Panc1 (cell line): ENCODE results near the gene ZNF550. TPM values are rescaled to one million over a fixed set of nuclear protein-coding genes. Genes with fewer than 3 reads are reported as not detected.
A peak's percentile ranks its signal among the peaks of the same experiment; 100 is the strongest.
"Not testable (repeated sequence)": the region's sequence is repeated elsewhere in the genome, so short reads cannot be mapped to it uniquely, and the experiment has no call there.

Source experiments
- ATAC-seq: fragments of 200-7000 bp; cut with Tn5 transposase; 2 replicates; pipeline ENCODE4 v1.9.1; 2020; ENCODE audit warnings: mild to moderate bottlenecking, moderate library complexity
- BruUV-seq: library from RNA; stranded (reverse); fragments of 400-500 nt; replicated peaks from 2 replicates; lab custom pipeline; 2021; lab: Mats Ljungman, UMichigan
- CTCF ChIA-PET: fragments of 300-600 bp; sonication (Branson Sonifier 250); formaldehyde crosslinking; loops from one replicate; lab custom pipeline; 2022; ENCODE audit warnings: antibody characterized with exemption; lab: Charles Lee
- POLR2A ChIA-PET: fragments of 300-600 bp; sonication (Branson Sonifier 250); formaldehyde crosslinking; loops from one replicate; lab custom pipeline; 2022; ENCODE audit warnings: antibody characterized with exemption; lab: Charles Lee
- DNase-seq: peaks from one replicate; pipeline ENCODE4 v3.0.0-alpha.2; 2010; ENCODE audit warnings: low read depth, low spot score
- H3K27ac ChIP-seq: 2 replicates; pipeline ENCODE4 v1.5.1; 2011; ENCODE audit warnings: mild to moderate bottlenecking, low read length, inconsistent platforms
- H3K27me3 ChIP-seq: fragments of 200-500 bp; sonication (Bioruptor generic); 2 replicates; pipeline ENCODE4 v1.6.0; 2014; ENCODE audit warnings: low read length, inconsistent platforms; ENCODE audit not compliant: control insufficient read depth, insufficient read depth
- H3K36me3 ChIP-seq: fragments of 200-500 bp; sonication (Bioruptor generic); 2 replicates; pipeline ENCODE4 v1.5.1; 2014; ENCODE audit warnings: inconsistent platforms, mild to moderate bottlenecking, low read length, moderate library complexity; ENCODE audit not compliant: control insufficient read depth, insufficient read depth
- H3K4me1 ChIP-seq: 2 replicates; pipeline ENCODE4 v1.5.1; 2011; ENCODE audit warnings: inconsistent platforms, mild to moderate bottlenecking, low read length, moderate library complexity; ENCODE audit not compliant: control insufficient read depth, insufficient read depth
- H3K4me3 ChIP-seq, 2 experiments: 2 replicates each; pipeline ENCODE4 v1.5.1; 2011 to 2012; ENCODE audit warnings: low read depth in 2 of 2, low read length in 2 of 2, mild to moderate bottlenecking in 2 of 2, inconsistent platforms in 1 of 2, moderate library complexity in 1 of 2
- H3K9me3 ChIP-seq: fragments of 200-500 bp; sonication (Bioruptor generic); 2 replicates; pipeline ENCODE4 v1.5.1; 2014; ENCODE audit warnings: low read depth, mild to moderate bottlenecking, inconsistent platforms, low read length, moderate library complexity; ENCODE audit not compliant: control insufficient read depth, insufficient read depth
- POLR2AphosphoS5 ChIP-seq: IDR thresholded peaks from 2 replicates; pipeline ENCODE4 v1.6.1; 2012; ENCODE audit warnings: mild to moderate bottlenecking, low read depth, low read length, moderate library complexity
- REST ChIP-seq, 2 experiments: IDR thresholded peaks; 2 replicates each; pipeline ENCODE4 v1.6.1; 2011 to 2012; ENCODE audit warnings: low read depth in 2 of 2, control low read depth in 1 of 2, low read length in 1 of 2, mild to moderate bottlenecking in 1 of 2, moderate library complexity in 1 of 2; ENCODE audit not compliant: insufficient read depth in 1 of 2
- SIN3A ChIP-seq: IDR thresholded peaks from 2 replicates; pipeline ENCODE4 v1.6.1; 2012; ENCODE audit warnings: low read depth, mild to moderate bottlenecking, low read length, moderate library complexity, borderline replicate concordance; ENCODE audit not compliant: insufficient read depth
- TCF7L2 ChIP-seq: IDR thresholded peaks from 2 replicates; pipeline ENCODE4 v1.6.1; 2011; ENCODE audit warnings: mild to moderate bottlenecking, low read depth, low read length, inconsistent platforms
- in situ Hi-C: cut with HindIII; loops from 2 replicates; pipeline ENCODE4 v1.10.0; 2016; ENCODE audit warnings: low sequenced_read_pairs, low pct_unique_long_range_greater_than_20kb
- intact Hi-C: fragments of 100-400 bp; cut with micrococcal nuclease; formaldehyde crosslinking; loops from one replicate; pipeline ENCODE4 v1.10.0; 2022; ENCODE audit not compliant: unreplicated experiment
- total RNA-seq: library from RNA; stranded (reverse); gene quantifications from one replicate; pipeline ENCODE4 v1.2.1, GENCODE V29; 2021; ENCODE audit not compliant: unreplicated experiment
- TF ChIP-seq, protein P1 (sequence below): fragments of 450-650 bp; IDR thresholded peaks from 2 replicates; pipeline ENCODE4 v1.5.1; 2017; ENCODE audit warnings: mild to moderate bottlenecking

The ZNF550 gene
- total RNA-seq, 1 experiment from 2014 or later: 15.1 TPM

DNA sequence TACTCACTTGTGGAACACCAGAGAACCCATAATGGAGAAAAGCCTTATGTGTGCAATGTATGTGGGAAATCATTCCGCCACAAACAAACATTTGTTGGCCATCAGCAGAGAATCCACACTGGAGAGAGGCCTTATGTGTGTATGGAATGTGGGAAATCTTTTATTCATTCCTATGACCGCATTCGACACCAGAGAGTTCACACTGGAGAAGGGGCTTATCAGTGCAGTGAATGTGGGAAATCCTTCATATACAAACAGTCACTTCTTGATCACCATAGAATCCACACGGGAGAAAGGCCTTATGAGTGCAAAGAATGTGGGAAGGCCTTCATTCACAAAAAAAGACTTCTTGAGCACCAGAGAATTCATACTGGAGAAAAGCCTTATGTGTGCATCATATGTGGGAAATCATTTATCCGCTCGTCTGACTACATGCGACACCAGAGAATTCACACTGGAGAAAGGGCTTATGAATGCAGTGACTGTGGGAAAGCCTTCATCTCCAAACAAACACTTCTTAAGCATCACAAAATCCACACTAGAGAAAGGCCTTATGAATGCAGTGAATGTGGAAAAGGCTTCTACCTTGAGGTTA is 21.6 kb downstream of the ZNF550 start:
- intact Hi-C loops (no loop called here), in situ Hi-C loops (no loop called here)
- ChIA-PET POLR2A (interaction anchor here (0.5 to 0.6 kb wide), 2 partner anchors 70 to 674 kb away, joined by 3 to 5 read pairs; no protein-coding TSS in a partner anchor), CTCF (no interaction called here)
- H3K4me3 ChIP-seq: no peak overlapping the region
- no peaks in the 10 kb centered on the region for H3K36me3 ChIP-seq
- BruUV-seq: no TSS peak
- TF ChIP-seq, protein P1, sequence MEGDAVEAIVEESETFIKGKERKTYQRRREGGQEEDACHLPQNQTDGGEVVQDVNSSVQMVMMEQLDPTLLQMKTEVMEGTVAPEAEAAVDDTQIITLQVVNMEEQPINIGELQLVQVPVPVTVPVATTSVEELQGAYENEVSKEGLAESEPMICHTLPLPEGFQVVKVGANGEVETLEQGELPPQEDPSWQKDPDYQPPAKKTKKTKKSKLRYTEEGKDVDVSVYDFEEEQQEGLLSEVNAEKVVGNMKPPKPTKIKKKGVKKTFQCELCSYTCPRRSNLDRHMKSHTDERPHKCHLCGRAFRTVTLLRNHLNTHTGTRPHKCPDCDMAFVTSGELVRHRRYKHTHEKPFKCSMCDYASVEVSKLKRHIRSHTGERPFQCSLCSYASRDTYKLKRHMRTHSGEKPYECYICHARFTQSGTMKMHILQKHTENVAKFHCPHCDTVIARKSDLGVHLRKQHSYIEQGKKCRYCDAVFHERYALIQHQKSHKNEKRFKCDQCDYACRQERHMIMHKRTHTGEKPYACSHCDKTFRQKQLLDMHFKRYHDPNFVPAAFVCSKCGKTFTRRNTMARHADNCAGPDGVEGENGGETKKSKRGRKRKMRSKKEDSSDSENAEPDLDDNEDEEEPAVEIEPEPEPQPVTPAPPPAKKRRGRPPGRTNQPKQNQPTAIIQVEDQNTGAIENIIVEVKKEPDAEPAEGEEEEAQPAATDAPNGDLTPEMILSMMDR: no peak
- TF ChIP-seq REST (IDR thresholded peaks at IDR 0.05; ENCODE audit: insufficient read depth in 1 of 2, low read depth in 2 of 2, low read length in 1 of 2) (no peak), POLR2AphosphoS5 (no peak), SIN3A (no peak), TCF7L2 (no peak)
- DNase-seq: no peak
- H3K9me3 ChIP-seq: peaks cover 58% of the 10 kb centered on the region
- no peak for ATAC-seq
- no peaks in the 10 kb centered on the region for H3K27me3 ChIP-seq
- no peaks in the 10 kb centered on the region for H3K4me1 ChIP-seq
- no peak overlapping the region for H3K27ac ChIP-seq

- TF ChIP-seq, protein P1: no peak
- TF ChIP-seq REST (IDR thresholded peaks at IDR 0.05; ENCODE audit: insufficient read depth in 1 of 2, low read depth in 2 of 2, low read length in 1 of 2): no peak
- TF ChIP-seq SIN3A: no peak
- TF ChIP-seq POLR2AphosphoS5: no peak
- no peak for TF ChIP-seq TCF7L2
- no TSS peak for BruUV-seq
- Histone ChIP-seq H3K4me3 (peak within 1 kb of the TSS in 1 of 2 experiments; percentile 34; a peak in 1 of 4 replicates), H3K27me3 (no peaks in the 10 kb centered on the region), H3K9me3 (peaks cover 17% of the 10 kb centered on the region; the same call in 1 of the 2 replicates), H3K36me3 (no peaks in the 10 kb centered on the region), H3K4me1 (no peaks in the 10 kb centered on the region), H3K27ac (no peak within 1 kb of the TSS)
- intact Hi-C loops: no loop called here
- POLR2A ChIA-PET: no interaction called here
- in situ Hi-C loops: no loop called here
- ATAC-seq (no peak), DNase-seq (no peak)
- CTCF ChIA-PET: no interaction called here
Measured at GRCh38 chr19:57527136-57527881, 32.4 kb downstream of the ZNF550 start, which contains the start of gene ZNF549. ZNF549 (plus strand) TSS chr19:57527356; CDS start chr19:57527574, 218 bp downstream.

GRCh38 chr19:57518021-57518420 is 41.6 kb downstream of the ZNF550 start:
- DNase-seq, in situ Hi-C loops, H3K4me3 ChIP-seq, H3K36me3 ChIP-seq, H3K27me3 ChIP-seq, POLR2A ChIA-PET, CTCF ChIA-PET, ATAC-seq, BruUV-seq, intact Hi-C loops, H3K4me1 ChIP-seq, H3K27ac ChIP-seq: not testable (repeated sequence)
- peaks cover 27% of the 10 kb centered on the region for H3K9me3 ChIP-seq
